HG03280 (cell line): ENCODE results near the gene GLYR1.
A peak's percentile ranks its signal among the peaks of the same experiment; 100 is the strongest.
"Not testable (repeated sequence)": the region's sequence is repeated elsewhere in the genome, so short reads cannot be mapped to it uniquely, and the experiment has no call there.

ENCODE experiments used
- ATAC-seq: cut with Tn5 transposase; IDR thresholded peaks from one replicate; pipeline ENCODE4 v1.9.1; 2021; ENCODE audit warnings: mild to moderate bottlenecking, moderate library complexity; ENCODE audit not compliant: unreplicated experiment

GLYR1 gene

GRCh38 chr16:4790261-4790660 is 56.8 kb downstream of the GLYR1 start:
- no peak for ATAC-seq

- ATAC-seq: no peak
These were observed 58.2 kb downstream of the GLYR1 start for GRCh38 chr16:4788910-4789309.

GRCh38 chr16:4788489-4788889 is 58.6 kb downstream of the GLYR1 start:
- ATAC-seq: no peak

GRCh38 chr16:4787627-4788482 is 59.2 kb downstream of the GLYR1 start, which contains the start of gene SEPTIN12:
Gene SEPTIN12 (minus strand): TSS chr16:4788345. CDS start chr16:4787645, 700 bp downstream.
- no peak for ATAC-seq

- ATAC-seq: no peak
These were observed 60.0 kb downstream of the GLYR1 start for GRCh38 chr16:4787068-4787467.

- no peak for ATAC-seq
These were observed 61.2 kb downstream of the GLYR1 start for GRCh38 chr16:4785758-4786433.

- not testable (repeated sequence) for ATAC-seq
These were observed 62.6 kb downstream of the GLYR1 start for GRCh38 chr16:4784444-4784987.

- no peak for ATAC-seq
These were observed 63.1 kb downstream of the GLYR1 start for GRCh38 chr16:4783951-4784336.

GRCh38 chr16:4783251-4783950 is 63.7 kb downstream of the GLYR1 start:
- ATAC-seq: no peak

- no peak for ATAC-seq
These were observed 66.9 kb downstream of the GLYR1 start for GRCh38 chr16:4780235-4780634.

- no peak for ATAC-seq
These were observed 69.1 kb downstream of the GLYR1 start for GRCh38 chr16:4778050-4778392.

- no peak for ATAC-seq
These were observed 69.6 kb downstream of the GLYR1 start for GRCh38 chr16:4777339-4778049.

- no peak for ATAC-seq
These were observed 70.9 kb downstream of the GLYR1 start for GRCh38 chr16:4776141-4776705.

GRCh38 chr16:4775005-4775404 is 72.1 kb downstream of the GLYR1 start:
- no peak for ATAC-seq

GRCh38 chr16:4772351-4772750 is 74.7 kb downstream of the GLYR1 start:
- no peak for ATAC-seq

GRCh38 chr16:4771646-4772045 is 75.4 kb downstream of the GLYR1 start:
- no peak for ATAC-seq

GRCh38 chr16:4769306-4769638 is 77.8 kb downstream of the GLYR1 start:
- ATAC-seq: no peak

- peak; percentile 48 for ATAC-seq
These were observed 78.4 kb downstream of the GLYR1 start for GRCh38 chr16:4768549-4769305.

- ATAC-seq: no peak
These were observed 79.1 kb downstream of the GLYR1 start for GRCh38 chr16:4767872-4768548.
